ENCODE results near the gene KRTAP23-1.

DNA sequence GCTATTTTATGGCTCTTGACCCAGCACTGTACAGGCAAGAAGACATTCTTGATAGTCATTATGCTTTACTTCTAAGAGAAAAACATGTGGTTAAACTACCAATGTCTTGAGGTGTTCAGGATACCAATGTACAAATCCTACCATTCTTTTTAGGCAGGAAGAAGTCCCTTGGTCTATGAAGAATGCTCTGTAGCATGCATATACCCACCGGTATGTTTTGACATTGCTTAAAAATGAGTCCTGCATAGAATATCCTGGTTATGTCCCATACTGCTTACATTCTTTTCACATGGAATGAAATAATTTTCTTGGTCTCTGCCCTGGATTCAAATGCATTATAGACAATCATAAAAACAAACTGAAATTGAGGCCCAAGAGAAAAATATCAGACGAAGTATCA lies 15.7 kb downstream of the KRTAP23-1 start:
- TF ChIP-seq, protein P1, sequence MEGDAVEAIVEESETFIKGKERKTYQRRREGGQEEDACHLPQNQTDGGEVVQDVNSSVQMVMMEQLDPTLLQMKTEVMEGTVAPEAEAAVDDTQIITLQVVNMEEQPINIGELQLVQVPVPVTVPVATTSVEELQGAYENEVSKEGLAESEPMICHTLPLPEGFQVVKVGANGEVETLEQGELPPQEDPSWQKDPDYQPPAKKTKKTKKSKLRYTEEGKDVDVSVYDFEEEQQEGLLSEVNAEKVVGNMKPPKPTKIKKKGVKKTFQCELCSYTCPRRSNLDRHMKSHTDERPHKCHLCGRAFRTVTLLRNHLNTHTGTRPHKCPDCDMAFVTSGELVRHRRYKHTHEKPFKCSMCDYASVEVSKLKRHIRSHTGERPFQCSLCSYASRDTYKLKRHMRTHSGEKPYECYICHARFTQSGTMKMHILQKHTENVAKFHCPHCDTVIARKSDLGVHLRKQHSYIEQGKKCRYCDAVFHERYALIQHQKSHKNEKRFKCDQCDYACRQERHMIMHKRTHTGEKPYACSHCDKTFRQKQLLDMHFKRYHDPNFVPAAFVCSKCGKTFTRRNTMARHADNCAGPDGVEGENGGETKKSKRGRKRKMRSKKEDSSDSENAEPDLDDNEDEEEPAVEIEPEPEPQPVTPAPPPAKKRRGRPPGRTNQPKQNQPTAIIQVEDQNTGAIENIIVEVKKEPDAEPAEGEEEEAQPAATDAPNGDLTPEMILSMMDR (optimal IDR thresholded peaks at IDR 0.05 in 1 of 3, IDR thresholded peaks at IDR 0.05 in 1 of 3, conservative IDR thresholded peaks at IDR 0.05 in 1 of 3; ENCODE audit: extremely low read depth in 1 of 3, insufficient read depth in 2 of 3, low read length in 3 of 3): no peak
- TF ChIP-seq EZH2 (IDR thresholded peaks at IDR 0.05; ENCODE audit: low read length): no peak
